GM23338 (cell line): Measurements from ENCODE around the gene XPO4.

Source experiments
- CREB1 ChIP-seq: fragments of 250-450 bp; sonication (Bioruptor Pico); IDR thresholded peaks from 2 replicates; pipeline ENCODE4 v1.5.0; 2020; ENCODE audit warnings: low read depth, mild to moderate bottlenecking, moderate library complexity
- EZH2 ChIP-seq: fragments of 200-600 bp; sonication (generic); IDR thresholded peaks from one replicate; pipeline ENCODE4 v1.8.0; 2017; ENCODE audit warnings: antibody characterized with exemption, mild to moderate bottlenecking, low read depth; ENCODE audit not compliant: unreplicated experiment
- EZH2phosphoT487 ChIP-seq: fragments of 200-600 bp; sonication (generic); IDR thresholded peaks from one replicate; pipeline ENCODE4 v1.8.1; 2018; ENCODE audit warnings: antibody characterized with exemption; ENCODE audit not compliant: unreplicated experiment
- JUNB ChIP-seq: IDR thresholded peaks from one replicate; pipeline ENCODE4 v1.6.1; 2016; ENCODE audit warnings: antibody characterized with exemption; ENCODE audit not compliant: unreplicated experiment
- NANOG ChIP-seq: IDR thresholded peaks from 2 replicates; pipeline ENCODE4 v1.6.1; 2016; ENCODE audit warnings: antibody characterized with exemption, borderline replicate concordance
- POLR2AphosphoS5 ChIP-seq: IDR thresholded peaks from 2 replicates; pipeline ENCODE4 v1.6.1; 2016; ENCODE audit warnings: antibody characterized with exemption, low read depth
- STAT1 ChIP-seq: IDR thresholded peaks from one replicate; pipeline ENCODE4 v1.6.1; 2016; ENCODE audit warnings: antibody characterized with exemption; ENCODE audit not compliant: unreplicated experiment
- ZNF331 ChIP-seq: fragments of 250-450 bp; sonication (Bioruptor Pico); IDR thresholded peaks from 2 replicates; pipeline ENCODE4 v1.5.0; 2020; ENCODE audit warnings: low read depth, mild to moderate bottlenecking, moderate library complexity
- TF ChIP-seq, protein P1 (sequence below), 2 experiments: fragments of 200-600 bp in 1 of 2; sonication (generic) in 1 of 2; conservative IDR thresholded peaks; 2 replicates each; pipeline versions ENCODE4 v1.5.1 to v1.6.1; 2016 to 2017; ENCODE audit warnings: antibody characterized with exemption in 2 of 2, low read depth in 2 of 2, mild to moderate bottlenecking in 2 of 2, moderate library complexity in 1 of 2
- TF ChIP-seq, protein P2 (sequence below): IDR thresholded peaks from 2 replicates; pipeline ENCODE4 v1.6.1; 2016; ENCODE audit warnings: antibody characterized with exemption
- TF ChIP-seq, protein P3 (sequence below): IDR thresholded peaks from one replicate; pipeline ENCODE4 v1.6.1; 2018; ENCODE audit warnings: antibody characterized with exemption; ENCODE audit not compliant: unreplicated experiment
- TF ChIP-seq, protein P4 (sequence below): fragments of 250-450 bp; sonication (Bioruptor Pico); IDR thresholded peaks from 2 replicates; pipeline ENCODE4 v1.5.0; 2020; ENCODE audit warnings: mild to moderate bottlenecking, moderate library complexity

DNA sequence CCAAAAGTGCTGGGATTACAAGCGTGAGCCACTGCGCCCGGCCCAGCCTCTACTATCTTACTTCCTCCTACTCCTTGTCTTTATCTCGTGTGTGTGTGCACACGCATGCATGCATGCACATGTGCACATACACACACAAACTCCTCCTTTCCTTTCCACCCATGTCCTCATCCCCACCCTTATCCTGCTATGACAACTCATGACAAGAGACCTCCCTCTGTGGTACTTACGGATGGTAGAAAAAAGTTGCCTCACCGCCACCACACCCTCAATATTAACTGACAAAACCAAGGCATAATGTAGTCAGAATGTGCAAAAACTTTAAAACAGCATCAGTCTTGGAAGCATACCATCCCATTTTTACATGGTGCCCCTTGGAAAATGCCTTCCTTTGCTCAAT, 112.9 kb downstream of the XPO4 start:
- TF ChIP-seq, protein P1, sequence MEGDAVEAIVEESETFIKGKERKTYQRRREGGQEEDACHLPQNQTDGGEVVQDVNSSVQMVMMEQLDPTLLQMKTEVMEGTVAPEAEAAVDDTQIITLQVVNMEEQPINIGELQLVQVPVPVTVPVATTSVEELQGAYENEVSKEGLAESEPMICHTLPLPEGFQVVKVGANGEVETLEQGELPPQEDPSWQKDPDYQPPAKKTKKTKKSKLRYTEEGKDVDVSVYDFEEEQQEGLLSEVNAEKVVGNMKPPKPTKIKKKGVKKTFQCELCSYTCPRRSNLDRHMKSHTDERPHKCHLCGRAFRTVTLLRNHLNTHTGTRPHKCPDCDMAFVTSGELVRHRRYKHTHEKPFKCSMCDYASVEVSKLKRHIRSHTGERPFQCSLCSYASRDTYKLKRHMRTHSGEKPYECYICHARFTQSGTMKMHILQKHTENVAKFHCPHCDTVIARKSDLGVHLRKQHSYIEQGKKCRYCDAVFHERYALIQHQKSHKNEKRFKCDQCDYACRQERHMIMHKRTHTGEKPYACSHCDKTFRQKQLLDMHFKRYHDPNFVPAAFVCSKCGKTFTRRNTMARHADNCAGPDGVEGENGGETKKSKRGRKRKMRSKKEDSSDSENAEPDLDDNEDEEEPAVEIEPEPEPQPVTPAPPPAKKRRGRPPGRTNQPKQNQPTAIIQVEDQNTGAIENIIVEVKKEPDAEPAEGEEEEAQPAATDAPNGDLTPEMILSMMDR (conservative IDR thresholded peaks at IDR 0.05; ENCODE audit: low read depth in 2 of 2): no peak
- TF ChIP-seq POLR2AphosphoS5 (no peak), CREB1 (CRISPR knock-in tag) (no peak), ZNF331 (no peak), EZH2phosphoT487 (no peak), EZH2 (no peak), NANOG (no peak), JUNB (no peak), STAT1 (no peak)
- TF ChIP-seq, protein P2, sequence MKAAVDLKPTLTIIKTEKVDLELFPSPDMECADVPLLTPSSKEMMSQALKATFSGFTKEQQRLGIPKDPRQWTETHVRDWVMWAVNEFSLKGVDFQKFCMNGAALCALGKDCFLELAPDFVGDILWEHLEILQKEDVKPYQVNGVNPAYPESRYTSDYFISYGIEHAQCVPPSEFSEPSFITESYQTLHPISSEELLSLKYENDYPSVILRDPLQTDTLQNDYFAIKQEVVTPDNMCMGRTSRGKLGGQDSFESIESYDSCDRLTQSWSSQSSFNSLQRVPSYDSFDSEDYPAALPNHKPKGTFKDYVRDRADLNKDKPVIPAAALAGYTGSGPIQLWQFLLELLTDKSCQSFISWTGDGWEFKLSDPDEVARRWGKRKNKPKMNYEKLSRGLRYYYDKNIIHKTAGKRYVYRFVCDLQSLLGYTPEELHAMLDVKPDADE: no peak
- TF ChIP-seq, protein P3, sequence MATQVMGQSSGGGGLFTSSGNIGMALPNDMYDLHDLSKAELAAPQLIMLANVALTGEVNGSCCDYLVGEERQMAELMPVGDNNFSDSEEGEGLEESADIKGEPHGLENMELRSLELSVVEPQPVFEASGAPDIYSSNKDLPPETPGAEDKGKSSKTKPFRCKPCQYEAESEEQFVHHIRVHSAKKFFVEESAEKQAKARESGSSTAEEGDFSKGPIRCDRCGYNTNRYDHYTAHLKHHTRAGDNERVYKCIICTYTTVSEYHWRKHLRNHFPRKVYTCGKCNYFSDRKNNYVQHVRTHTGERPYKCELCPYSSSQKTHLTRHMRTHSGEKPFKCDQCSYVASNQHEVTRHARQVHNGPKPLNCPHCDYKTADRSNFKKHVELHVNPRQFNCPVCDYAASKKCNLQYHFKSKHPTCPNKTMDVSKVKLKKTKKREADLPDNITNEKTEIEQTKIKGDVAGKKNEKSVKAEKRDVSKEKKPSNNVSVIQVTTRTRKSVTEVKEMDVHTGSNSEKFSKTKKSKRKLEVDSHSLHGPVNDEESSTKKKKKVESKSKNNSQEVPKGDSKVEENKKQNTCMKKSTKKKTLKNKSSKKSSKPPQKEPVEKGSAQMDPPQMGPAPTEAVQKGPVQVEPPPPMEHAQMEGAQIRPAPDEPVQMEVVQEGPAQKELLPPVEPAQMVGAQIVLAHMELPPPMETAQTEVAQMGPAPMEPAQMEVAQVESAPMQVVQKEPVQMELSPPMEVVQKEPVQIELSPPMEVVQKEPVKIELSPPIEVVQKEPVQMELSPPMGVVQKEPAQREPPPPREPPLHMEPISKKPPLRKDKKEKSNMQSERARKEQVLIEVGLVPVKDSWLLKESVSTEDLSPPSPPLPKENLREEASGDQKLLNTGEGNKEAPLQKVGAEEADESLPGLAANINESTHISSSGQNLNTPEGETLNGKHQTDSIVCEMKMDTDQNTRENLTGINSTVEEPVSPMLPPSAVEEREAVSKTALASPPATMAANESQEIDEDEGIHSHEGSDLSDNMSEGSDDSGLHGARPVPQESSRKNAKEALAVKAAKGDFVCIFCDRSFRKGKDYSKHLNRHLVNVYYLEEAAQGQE: no peak
- TF ChIP-seq, protein P4, sequence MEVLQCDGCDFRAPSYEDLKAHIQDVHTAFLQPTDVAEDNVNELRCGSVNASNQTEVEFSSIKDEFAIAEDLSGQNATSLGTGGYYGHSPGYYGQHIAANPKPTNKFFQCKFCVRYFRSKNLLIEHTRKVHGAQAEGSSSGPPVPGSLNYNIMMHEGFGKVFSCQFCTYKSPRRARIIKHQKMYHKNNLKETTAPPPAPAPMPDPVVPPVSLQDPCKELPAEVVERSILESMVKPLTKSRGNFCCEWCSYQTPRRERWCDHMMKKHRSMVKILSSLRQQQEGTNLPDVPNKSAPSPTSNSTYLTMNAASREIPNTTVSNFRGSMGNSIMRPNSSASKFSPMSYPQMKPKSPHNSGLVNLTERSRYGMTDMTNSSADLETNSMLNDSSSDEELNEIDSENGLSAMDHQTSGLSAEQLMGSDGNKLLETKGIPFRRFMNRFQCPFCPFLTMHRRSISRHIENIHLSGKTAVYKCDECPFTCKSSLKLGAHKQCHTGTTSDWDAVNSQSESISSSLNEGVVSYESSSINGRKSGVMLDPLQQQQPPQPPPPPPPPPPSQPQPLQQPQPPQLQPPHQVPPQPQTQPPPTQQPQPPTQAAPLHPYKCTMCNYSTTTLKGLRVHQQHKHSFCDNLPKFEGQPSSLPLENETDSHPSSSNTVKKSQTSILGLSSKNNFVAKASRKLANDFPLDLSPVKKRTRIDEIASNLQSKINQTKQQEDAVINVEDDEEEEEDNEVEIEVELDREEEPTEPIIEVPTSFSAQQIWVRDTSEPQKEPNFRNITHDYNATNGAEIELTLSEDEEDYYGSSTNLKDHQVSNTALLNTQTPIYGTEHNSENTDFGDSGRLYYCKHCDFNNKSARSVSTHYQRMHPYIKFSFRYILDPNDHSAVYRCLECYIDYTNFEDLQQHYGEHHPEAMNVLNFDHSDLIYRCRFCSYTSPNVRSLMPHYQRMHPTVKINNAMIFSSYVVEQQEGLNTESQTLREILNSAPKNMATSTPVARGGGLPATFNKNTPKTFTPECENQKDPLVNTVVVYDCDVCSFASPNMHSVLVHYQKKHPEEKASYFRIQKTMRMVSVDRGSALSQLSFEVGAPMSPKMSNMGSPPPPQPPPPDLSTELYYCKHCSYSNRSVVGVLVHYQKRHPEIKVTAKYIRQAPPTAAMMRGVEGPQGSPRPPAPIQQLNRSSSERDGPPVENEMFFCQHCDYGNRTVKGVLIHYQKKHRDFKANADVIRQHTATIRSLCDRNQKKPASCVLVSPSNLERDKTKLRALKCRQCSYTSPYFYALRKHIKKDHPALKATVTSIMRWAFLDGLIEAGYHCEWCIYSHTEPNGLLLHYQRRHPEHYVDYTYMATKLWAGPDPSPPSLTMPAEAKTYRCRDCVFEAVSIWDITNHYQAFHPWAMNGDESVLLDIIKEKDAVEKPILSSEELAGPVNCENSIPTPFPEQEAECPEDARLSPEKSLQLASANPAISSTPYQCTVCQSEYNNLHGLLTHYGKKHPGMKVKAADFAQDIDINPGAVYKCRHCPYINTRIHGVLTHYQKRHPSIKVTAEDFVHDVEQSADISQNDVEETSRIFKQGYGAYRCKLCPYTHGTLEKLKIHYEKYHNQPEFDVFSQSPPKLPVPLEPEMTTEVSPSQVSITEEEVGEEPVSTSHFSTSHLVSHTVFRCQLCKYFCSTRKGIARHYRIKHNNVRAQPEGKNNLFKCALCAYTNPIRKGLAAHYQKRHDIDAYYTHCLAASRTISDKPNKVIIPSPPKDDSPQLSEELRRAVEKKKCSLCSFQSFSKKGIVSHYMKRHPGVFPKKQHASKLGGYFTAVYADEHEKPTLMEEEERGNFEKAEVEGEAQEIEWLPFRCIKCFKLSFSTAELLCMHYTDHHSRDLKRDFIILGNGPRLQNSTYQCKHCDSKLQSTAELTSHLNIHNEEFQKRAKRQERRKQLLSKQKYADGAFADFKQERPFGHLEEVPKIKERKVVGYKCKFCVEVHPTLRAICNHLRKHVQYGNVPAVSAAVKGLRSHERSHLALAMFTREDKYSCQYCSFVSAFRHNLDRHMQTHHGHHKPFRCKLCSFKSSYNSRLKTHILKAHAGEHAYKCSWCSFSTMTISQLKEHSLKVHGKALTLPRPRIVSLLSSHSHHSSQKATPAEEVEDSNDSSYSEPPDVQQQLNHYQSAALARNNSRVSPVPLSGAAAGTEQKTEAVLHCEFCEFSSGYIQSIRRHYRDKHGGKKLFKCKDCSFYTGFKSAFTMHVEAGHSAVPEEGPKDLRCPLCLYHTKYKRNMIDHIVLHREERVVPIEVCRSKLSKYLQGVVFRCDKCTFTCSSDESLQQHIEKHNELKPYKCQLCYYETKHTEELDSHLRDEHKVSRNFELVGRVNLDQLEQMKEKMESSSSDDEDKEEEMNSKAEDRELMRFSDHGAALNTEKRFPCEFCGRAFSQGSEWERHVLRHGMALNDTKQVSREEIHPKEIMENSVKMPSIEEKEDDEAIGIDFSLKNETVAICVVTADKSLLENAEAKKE (CRISPR knock-in tag): no peak
